ENCODE data around the gene HSPA6.
"Not testable (repeated sequence)": the region's sequence is repeated elsewhere in the genome, so short reads cannot be mapped to it uniquely, and the experiment has no call there.

HSPA6 gene

GRCh38 chr1:161563522-161563921 lies 39.2 kb downstream of the HSPA6 start:
- DNase-seq: not testable (repeated sequence)

GRCh38 chr1:161566602-161566960 lies 42.2 kb downstream of the HSPA6 start:
- not testable (repeated sequence) for DNase-seq

- DNase-seq: not testable (repeated sequence)
Measured at GRCh38 chr1:161571703-161572102, 47.4 kb downstream of the HSPA6 start.
